Ovary (tissue), 3 donors: ENCODE data around the gene TBPL1.

Experiments used
- EP300 ChIP-seq: sonication (generic); formaldehyde crosslinking; IDR thresholded peaks from one replicate; pipeline ENCODE4 v1.6.1; 2017; ENCODE audit warnings: antibody characterized with exemption
- POLR2A ChIP-seq: fragments of 450-650 bp; IDR thresholded peaks from one replicate; pipeline ENCODE4 v1.6.1; 2017; ENCODE audit warnings: antibody characterized with exemption, mild to moderate bottlenecking, moderate library complexity
- TF ChIP-seq, protein P1 (sequence below), 3 donors: fragments of 450-650 bp in 2 of 3; fragments of 200-600 bp in 1 of 3; IDR thresholded peaks; one replicate each; pipeline versions ENCODE4 v1.5.1 to v1.8.0; 2016 to 2022; ENCODE audit warnings: antibody characterized with exemption in 3 of 3, mild to moderate bottlenecking in 1 of 3
- donor health status: DM: no; HTN: no; CAD: no.

GRCh38 chr6:133916650-133917151, 36.3 kb upstream of the TBPL1 start:
- TF ChIP-seq, protein P1, sequence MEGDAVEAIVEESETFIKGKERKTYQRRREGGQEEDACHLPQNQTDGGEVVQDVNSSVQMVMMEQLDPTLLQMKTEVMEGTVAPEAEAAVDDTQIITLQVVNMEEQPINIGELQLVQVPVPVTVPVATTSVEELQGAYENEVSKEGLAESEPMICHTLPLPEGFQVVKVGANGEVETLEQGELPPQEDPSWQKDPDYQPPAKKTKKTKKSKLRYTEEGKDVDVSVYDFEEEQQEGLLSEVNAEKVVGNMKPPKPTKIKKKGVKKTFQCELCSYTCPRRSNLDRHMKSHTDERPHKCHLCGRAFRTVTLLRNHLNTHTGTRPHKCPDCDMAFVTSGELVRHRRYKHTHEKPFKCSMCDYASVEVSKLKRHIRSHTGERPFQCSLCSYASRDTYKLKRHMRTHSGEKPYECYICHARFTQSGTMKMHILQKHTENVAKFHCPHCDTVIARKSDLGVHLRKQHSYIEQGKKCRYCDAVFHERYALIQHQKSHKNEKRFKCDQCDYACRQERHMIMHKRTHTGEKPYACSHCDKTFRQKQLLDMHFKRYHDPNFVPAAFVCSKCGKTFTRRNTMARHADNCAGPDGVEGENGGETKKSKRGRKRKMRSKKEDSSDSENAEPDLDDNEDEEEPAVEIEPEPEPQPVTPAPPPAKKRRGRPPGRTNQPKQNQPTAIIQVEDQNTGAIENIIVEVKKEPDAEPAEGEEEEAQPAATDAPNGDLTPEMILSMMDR (IDR thresholded peaks at IDR 0.05), result peak; percentile 77 to 87 (median 78)
- no peak for TF ChIP-seq POLR2A
- TF ChIP-seq EP300, result no peak
